ENCODE measurements around the gene ARHGAP15. TPM values are rescaled to one million over a fixed set of nuclear protein-coding genes. Genes with fewer than 3 reads are reported as not detected.

The ARHGAP15 gene
- total RNA-seq, 1 experiment from 2014 or later, result 0.41 TPM

DNA sequence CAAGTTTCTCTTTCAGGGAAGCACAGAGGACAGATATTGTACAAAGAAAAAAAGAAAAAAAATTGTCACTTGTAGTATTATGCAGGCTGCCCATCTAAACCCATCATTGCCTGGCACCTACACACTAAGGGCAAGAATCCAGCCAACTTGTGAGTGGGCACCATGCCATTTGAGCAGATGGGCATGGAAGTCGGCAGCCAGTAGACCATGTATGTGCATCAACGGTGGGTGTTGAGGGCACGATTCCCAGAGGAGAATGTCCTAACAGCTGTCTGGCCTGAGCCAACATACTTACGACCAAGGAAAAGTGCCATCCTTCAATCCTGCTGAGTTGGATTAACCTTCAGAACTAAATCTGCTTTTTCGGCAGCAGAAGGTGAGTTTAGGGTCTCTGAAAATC, 63.9 kb downstream of the ARHGAP15 start:
- TF ChIP-seq SIN3A (IDR thresholded peaks at IDR 0.05; ENCODE audit: borderline replicate concordance, insufficient read depth, low read depth, low read length), result no peak
- TF ChIP-seq TCF7L2 (IDR thresholded peaks at IDR 0.05; ENCODE audit: low read depth, low read length), result no peak
- TF ChIP-seq, protein P1, sequence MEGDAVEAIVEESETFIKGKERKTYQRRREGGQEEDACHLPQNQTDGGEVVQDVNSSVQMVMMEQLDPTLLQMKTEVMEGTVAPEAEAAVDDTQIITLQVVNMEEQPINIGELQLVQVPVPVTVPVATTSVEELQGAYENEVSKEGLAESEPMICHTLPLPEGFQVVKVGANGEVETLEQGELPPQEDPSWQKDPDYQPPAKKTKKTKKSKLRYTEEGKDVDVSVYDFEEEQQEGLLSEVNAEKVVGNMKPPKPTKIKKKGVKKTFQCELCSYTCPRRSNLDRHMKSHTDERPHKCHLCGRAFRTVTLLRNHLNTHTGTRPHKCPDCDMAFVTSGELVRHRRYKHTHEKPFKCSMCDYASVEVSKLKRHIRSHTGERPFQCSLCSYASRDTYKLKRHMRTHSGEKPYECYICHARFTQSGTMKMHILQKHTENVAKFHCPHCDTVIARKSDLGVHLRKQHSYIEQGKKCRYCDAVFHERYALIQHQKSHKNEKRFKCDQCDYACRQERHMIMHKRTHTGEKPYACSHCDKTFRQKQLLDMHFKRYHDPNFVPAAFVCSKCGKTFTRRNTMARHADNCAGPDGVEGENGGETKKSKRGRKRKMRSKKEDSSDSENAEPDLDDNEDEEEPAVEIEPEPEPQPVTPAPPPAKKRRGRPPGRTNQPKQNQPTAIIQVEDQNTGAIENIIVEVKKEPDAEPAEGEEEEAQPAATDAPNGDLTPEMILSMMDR (IDR thresholded peaks at IDR 0.05), result no peak
- no peak for TF ChIP-seq POLR2AphosphoS5 (IDR thresholded peaks at IDR 0.05; ENCODE audit: low read depth, low read length)
- TF ChIP-seq, protein P2, sequence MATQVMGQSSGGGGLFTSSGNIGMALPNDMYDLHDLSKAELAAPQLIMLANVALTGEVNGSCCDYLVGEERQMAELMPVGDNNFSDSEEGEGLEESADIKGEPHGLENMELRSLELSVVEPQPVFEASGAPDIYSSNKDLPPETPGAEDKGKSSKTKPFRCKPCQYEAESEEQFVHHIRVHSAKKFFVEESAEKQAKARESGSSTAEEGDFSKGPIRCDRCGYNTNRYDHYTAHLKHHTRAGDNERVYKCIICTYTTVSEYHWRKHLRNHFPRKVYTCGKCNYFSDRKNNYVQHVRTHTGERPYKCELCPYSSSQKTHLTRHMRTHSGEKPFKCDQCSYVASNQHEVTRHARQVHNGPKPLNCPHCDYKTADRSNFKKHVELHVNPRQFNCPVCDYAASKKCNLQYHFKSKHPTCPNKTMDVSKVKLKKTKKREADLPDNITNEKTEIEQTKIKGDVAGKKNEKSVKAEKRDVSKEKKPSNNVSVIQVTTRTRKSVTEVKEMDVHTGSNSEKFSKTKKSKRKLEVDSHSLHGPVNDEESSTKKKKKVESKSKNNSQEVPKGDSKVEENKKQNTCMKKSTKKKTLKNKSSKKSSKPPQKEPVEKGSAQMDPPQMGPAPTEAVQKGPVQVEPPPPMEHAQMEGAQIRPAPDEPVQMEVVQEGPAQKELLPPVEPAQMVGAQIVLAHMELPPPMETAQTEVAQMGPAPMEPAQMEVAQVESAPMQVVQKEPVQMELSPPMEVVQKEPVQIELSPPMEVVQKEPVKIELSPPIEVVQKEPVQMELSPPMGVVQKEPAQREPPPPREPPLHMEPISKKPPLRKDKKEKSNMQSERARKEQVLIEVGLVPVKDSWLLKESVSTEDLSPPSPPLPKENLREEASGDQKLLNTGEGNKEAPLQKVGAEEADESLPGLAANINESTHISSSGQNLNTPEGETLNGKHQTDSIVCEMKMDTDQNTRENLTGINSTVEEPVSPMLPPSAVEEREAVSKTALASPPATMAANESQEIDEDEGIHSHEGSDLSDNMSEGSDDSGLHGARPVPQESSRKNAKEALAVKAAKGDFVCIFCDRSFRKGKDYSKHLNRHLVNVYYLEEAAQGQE (IDR thresholded peaks at IDR 0.05; ENCODE audit: insufficient read depth in 1 of 2, low read depth in 2 of 2, low read length in 1 of 2), result no peak
- no peaks in the 10 kb centered on the region for H3K9me3 ChIP-seq (ENCODE audit: control insufficient read depth, insufficient read depth, low read depth, low read length)
- intact Hi-C loops (cut with micrococcal nuclease; ENCODE audit: unreplicated experiment), result no loop called here

DNA sequence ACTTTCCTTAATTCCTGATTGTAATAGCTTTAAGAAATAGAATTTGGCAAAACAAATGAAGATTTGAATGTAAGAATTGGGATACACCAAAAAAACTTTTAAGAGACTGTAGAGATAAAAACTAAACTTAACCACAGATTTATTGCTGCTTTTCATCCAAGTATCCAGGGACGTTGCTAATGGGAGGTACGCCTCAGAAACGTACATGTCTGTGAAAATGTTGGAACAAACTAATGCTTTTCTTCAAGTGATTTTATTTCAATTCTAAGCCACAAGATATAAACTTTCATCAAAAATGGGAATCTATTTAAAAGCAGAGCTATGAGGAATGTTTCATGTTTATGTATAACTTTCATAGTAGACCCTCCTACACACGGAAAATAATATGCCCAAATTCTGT, 66.3 kb downstream of the ARHGAP15 start:
- in situ Hi-C loops (cut with HindIII; ENCODE audit: low pct_unique_long_range_greater_than_20kb, low sequenced_read_pairs), result no loop called here
- no peak for DNase-seq (ENCODE audit: low read depth, low spot score)

More for the DNA sequence above, 63.9 kb downstream of the ARHGAP15 start:
- ChIA-PET CTCF (no interaction called here), POLR2A (no interaction called here)
- Histone ChIP-seq H3K36me3 (ENCODE audit: control insufficient read depth, insufficient read depth, low read length) (no peaks in the 10 kb centered on the region), H3K27me3 (ENCODE audit: control insufficient read depth, insufficient read depth, low read length) (no peaks in the 10 kb centered on the region), H3K4me3 (ENCODE audit: low read depth in 2 of 2, low read length in 2 of 2) (no peak overlapping the region), H3K4me1 (ENCODE audit: control insufficient read depth, insufficient read depth, low read length) (no peaks in the 10 kb centered on the region), H3K27ac (ENCODE audit: low read length) (no peak overlapping the region)
- ATAC-seq (no peak), DNase-seq (ENCODE audit: low read depth, low spot score) (no peak)
- in situ Hi-C loops (cut with HindIII; ENCODE audit: low pct_unique_long_range_greater_than_20kb, low sequenced_read_pairs), result no loop called here
- no TSS peak for BruUV-seq (replicated peaks)

More for the DNA sequence above, 66.3 kb downstream of the ARHGAP15 start:
- BruUV-seq (replicated peaks), result no TSS peak
- ATAC-seq, result no peak
- POLR2A ChIA-PET, result no interaction called here
- no peaks in the 10 kb centered on the region for H3K36me3 ChIP-seq (ENCODE audit: control insufficient read depth, insufficient read depth, low read length)
- no peaks in the 10 kb centered on the region for H3K4me1 ChIP-seq (ENCODE audit: control insufficient read depth, insufficient read depth, low read length)
- no peak overlapping the region for H3K4me3 ChIP-seq (ENCODE audit: low read depth in 2 of 2, low read length in 2 of 2)
- intact Hi-C loops (cut with micrococcal nuclease; ENCODE audit: unreplicated experiment), result no loop called here
- no peak overlapping the region for H3K27ac ChIP-seq (ENCODE audit: low read length)
- H3K9me3 ChIP-seq (ENCODE audit: control insufficient read depth, insufficient read depth, low read depth, low read length), result no peaks in the 10 kb centered on the region
- no peak for TF ChIP-seq SIN3A (IDR thresholded peaks at IDR 0.05; ENCODE audit: borderline replicate concordance, insufficient read depth, low read depth, low read length)
- TF ChIP-seq, protein P2 (IDR thresholded peaks at IDR 0.05; ENCODE audit: insufficient read depth in 1 of 2, low read depth in 2 of 2, low read length in 1 of 2), result no peak
- CTCF ChIA-PET, result no interaction called here
- H3K27me3 ChIP-seq (ENCODE audit: control insufficient read depth, insufficient read depth, low read length), result no peaks in the 10 kb centered on the region
